ENCODE results near the gene PHAF1. TPM values are rescaled to one million over a fixed set of nuclear protein-coding genes. Genes with fewer than 3 reads are reported as not detected.

PHAF1 gene
- total RNA-seq, 1 donor from 2014 or later, result 29.1 TPM

DNA sequence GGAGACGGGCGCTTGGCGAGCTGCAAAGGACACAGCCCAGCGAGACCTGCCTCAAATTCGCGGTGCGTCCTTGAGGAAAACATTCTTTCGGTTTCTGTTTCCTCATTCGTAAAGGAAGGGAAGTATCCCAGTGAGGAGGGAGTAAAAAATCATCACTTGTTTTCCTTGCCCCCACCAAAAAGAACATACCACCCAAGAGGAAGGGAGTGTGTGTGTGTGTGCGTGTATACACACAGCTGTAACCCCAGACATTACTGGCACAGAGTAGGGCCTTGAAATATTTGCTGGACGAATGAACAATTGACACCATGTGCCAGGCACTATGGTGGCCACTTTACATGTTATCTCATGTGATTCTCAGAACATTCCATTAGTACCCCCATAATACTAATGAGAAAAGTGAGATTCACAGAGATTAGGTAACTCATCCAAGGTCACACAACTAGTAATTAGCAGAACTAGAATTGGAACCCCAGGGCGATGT, 76.0 kb downstream of the PHAF1 start:
- DNase-seq (ENCODE audit: low spot score), result no peak
- Histone ChIP-seq H3K9me3 (ENCODE audit: low read depth) (no peaks in the 10 kb centered on the region), H3K27ac (no peak overlapping the region), H3K4me3 (no peak overlapping the region), H3K36me3 (no peaks in the 10 kb centered on the region), H3F3A (ENCODE audit: low read depth) (peaks cover 15% of the 10 kb centered on the region), H4K20me1 (ENCODE audit: low read depth) (peaks cover 23% of the 10 kb centered on the region), H3K9ac (no peak overlapping the region), H3K79me2 (ENCODE audit: low read depth) (peaks cover 11% of the 10 kb centered on the region), H2AFZ (replicated peaks) (no peak overlapping the region), H3K27me3 (peaks cover 33% of the 10 kb centered on the region), H3K4me1 (peaks cover 12% of the 10 kb centered on the region), H3K4me2 (no peak overlapping the region)
- Mint-ChIP-seq H3K4me1 (peaks cover 9% of the 10 kb centered on the region), H3K27ac (no peak overlapping the region), H3K27me3 (ENCODE audit: insufficient read depth, low read depth) (peaks cover 14% of the 10 kb centered on the region), H3K36me3 (no peaks in the 10 kb centered on the region), H3K9me3 (no peaks in the 10 kb centered on the region), H3K4me3 (peak overlapping the region; percentile 92)
- no peak for TF ChIP-seq EZH2 (IDR thresholded peaks at IDR 0.05)
- TF ChIP-seq EZH2phosphoT487 (IDR thresholded peaks at IDR 0.05), result no peak
- TF ChIP-seq, protein P1, sequence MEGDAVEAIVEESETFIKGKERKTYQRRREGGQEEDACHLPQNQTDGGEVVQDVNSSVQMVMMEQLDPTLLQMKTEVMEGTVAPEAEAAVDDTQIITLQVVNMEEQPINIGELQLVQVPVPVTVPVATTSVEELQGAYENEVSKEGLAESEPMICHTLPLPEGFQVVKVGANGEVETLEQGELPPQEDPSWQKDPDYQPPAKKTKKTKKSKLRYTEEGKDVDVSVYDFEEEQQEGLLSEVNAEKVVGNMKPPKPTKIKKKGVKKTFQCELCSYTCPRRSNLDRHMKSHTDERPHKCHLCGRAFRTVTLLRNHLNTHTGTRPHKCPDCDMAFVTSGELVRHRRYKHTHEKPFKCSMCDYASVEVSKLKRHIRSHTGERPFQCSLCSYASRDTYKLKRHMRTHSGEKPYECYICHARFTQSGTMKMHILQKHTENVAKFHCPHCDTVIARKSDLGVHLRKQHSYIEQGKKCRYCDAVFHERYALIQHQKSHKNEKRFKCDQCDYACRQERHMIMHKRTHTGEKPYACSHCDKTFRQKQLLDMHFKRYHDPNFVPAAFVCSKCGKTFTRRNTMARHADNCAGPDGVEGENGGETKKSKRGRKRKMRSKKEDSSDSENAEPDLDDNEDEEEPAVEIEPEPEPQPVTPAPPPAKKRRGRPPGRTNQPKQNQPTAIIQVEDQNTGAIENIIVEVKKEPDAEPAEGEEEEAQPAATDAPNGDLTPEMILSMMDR (IDR thresholded peaks at IDR 0.05), result no peak

DNA sequence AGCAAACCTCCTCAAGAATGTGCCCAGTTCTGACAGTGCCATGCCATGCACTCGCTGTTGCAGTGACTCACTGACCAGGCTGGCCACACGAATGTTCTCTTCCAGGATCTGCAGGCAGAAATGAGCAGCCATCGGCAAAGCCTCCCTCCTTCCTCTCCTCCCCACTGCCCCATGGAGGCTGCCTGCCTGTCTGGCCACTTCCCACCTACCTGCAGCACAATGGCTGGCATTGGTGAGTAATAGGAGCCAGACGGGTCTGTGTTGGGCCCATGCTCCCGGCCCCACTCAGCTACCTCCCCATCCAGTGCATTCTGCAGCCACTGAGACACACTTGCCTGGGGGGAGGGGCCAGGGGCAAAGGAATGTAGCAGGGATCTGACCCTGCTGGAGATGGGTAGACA, 76.8 kb downstream of the PHAF1 start:
- Histone ChIP-seq H3K9me3 (ENCODE audit: low read depth) (no peaks in the 10 kb centered on the region), H3K79me2 (ENCODE audit: low read depth) (peaks cover 11% of the 10 kb centered on the region), H3K4me3 (no peak overlapping the region), H3F3A (ENCODE audit: low read depth) (peaks cover 15% of the 10 kb centered on the region), H3K36me3 (no peaks in the 10 kb centered on the region), H3K27ac (no peak overlapping the region), H3K9ac (no peak overlapping the region), H3K4me2 (no peak overlapping the region), H3K4me1 (peaks cover 12% of the 10 kb centered on the region), H2AFZ (replicated peaks) (no peak overlapping the region), H4K20me1 (ENCODE audit: low read depth) (peaks cover 23% of the 10 kb centered on the region), H3K27me3 (peaks cover 33% of the 10 kb centered on the region)
- H3K36me3 Mint-ChIP-seq, result no peaks in the 10 kb centered on the region
- H3K27ac Mint-ChIP-seq, result no peak overlapping the region
- H3K27me3 Mint-ChIP-seq (ENCODE audit: insufficient read depth, low read depth), result peaks cover 14% of the 10 kb centered on the region
- peaks cover 11% of the 10 kb centered on the region for H3K4me1 Mint-ChIP-seq
- no peak for DNase-seq (ENCODE audit: low spot score)
- TF ChIP-seq EZH2 (IDR thresholded peaks at IDR 0.05), result no peak
- no peak for TF ChIP-seq EZH2phosphoT487 (IDR thresholded peaks at IDR 0.05)
- TF ChIP-seq, protein P1 (IDR thresholded peaks at IDR 0.05), result no peak
- H3K9me3 Mint-ChIP-seq, result no peaks in the 10 kb centered on the region
- peak overlapping the region; percentile 71 for H3K4me3 Mint-ChIP-seq

DNA sequence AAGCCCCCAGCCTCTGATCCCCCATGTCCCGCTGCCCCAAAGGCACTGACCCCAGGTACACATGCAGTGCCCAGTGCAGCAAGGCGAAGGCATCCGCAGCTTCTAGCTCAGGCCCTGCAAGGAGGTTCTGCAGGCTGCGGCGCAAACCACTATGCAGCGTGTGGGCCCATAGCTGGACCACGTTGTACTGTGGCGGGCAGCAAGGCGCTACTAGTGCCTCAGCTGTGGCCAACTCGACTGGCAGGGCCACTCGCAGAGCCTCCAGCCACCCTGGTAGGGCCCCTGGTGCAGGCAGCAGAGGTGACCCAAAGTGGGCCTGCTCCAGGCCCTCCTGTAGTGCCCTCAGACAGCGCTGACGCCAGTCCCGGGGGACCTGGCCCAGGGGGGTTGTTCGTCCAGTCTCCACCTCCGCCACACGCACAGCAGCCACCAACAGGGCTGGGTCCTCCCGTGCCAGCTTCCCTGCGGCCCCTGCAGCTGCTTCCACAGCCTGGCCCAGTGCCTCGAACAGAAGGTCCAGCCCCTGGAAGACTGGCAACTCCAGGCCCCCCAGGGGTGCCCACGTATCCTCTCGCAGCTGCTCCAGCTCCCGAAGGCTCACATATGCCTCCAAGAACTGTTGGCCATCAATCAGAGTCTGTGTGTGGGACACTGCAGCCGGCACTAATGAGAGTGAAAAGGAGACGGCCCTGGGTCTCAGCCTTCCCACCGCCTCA, 77.6 kb downstream of the PHAF1 start:
- Histone ChIP-seq H4K20me1 (ENCODE audit: low read depth) (peaks cover 25% of the 10 kb centered on the region), H3K4me1 (peaks cover 12% of the 10 kb centered on the region), H3K4me2 (no peak overlapping the region), H3K27me3 (peaks cover 33% of the 10 kb centered on the region), H3K79me2 (ENCODE audit: low read depth) (peaks cover 14% of the 10 kb centered on the region), H3K4me3 (no peak overlapping the region), H3K27ac (no peak overlapping the region), H3K36me3 (no peaks in the 10 kb centered on the region), H2AFZ (replicated peaks) (no peak overlapping the region), H3K9ac (no peak overlapping the region), H3F3A (ENCODE audit: low read depth) (peaks cover 15% of the 10 kb centered on the region), H3K9me3 (ENCODE audit: low read depth) (no peaks in the 10 kb centered on the region)
- no peak for DNase-seq (ENCODE audit: low spot score)
- Mint-ChIP-seq H3K9me3 (no peaks in the 10 kb centered on the region), H3K27ac (no peak overlapping the region), H3K36me3 (no peaks in the 10 kb centered on the region), H3K4me3 (no peak overlapping the region), H3K27me3 (ENCODE audit: insufficient read depth, low read depth) (peaks cover 17% of the 10 kb centered on the region), H3K4me1 (peaks cover 15% of the 10 kb centered on the region)
- no peak for TF ChIP-seq EZH2phosphoT487 (IDR thresholded peaks at IDR 0.05)
- TF ChIP-seq, protein P1 (IDR thresholded peaks at IDR 0.05), result no peak
- no peak for TF ChIP-seq EZH2 (IDR thresholded peaks at IDR 0.05)
